GM10266 (cell line): Measurements from ENCODE around the gene SLC27A3.

ENCODE experiments used
- DNase-seq: peaks from one replicate; pipeline ENCODE4 v3.0.0; 2012; ENCODE audit errors: extremely low spot score
- TF ChIP-seq, protein P1 (sequence below): IDR thresholded peaks from 2 replicates; pipeline ENCODE4 v1.5.1; 2012; ENCODE audit warnings: mild to moderate bottlenecking, low read depth; ENCODE audit not compliant: control insufficient read depth, insufficient read depth; ENCODE audit errors: missing control alignments

SLC27A3 gene

DNA sequence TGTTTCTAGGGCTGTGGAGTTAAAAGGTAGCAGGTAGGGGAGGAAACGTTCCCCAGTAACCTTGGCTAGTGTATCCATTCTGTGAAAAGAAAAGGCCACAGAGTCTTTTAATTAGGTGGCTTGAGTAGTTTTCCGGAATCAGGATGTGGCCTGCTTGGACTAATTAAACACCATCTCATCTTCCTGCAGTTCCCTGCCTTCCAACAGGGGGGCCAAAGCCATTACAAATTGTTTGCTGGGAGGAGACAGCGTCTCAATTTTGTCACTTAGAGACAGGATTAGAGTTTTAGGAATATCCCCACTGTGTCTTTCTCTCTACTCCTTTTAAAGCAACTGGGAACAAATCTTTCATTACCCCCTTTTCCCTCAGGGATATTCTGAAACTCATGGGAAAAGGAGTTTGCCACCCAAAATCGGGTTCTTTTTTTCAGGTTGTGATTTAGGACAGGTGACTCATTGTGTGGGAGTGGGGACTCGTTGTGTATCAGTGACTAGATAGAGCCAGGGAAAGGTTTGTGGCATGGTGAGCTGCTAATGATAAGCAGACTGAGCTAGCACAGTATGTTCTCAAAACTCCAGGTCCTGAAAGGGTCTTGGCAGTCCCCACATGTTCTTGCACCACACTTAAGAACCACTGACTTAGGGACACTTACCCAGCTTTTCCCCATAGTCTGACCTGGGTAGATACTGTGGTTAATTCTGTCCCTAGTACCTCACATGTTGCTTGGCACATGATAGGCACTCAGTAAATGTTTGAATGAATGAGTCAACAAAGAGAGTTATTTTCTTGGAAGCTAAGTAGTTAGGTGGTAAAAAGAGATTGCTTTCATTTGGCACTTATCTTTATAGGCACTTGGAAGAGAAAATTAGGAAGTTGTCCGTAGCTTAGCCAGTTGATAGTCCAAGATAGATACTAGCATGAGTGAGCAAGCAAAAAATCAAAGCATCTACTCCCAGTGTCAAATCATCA, 24.9 kb upstream of the SLC27A3 start:
- TF ChIP-seq, protein P1, sequence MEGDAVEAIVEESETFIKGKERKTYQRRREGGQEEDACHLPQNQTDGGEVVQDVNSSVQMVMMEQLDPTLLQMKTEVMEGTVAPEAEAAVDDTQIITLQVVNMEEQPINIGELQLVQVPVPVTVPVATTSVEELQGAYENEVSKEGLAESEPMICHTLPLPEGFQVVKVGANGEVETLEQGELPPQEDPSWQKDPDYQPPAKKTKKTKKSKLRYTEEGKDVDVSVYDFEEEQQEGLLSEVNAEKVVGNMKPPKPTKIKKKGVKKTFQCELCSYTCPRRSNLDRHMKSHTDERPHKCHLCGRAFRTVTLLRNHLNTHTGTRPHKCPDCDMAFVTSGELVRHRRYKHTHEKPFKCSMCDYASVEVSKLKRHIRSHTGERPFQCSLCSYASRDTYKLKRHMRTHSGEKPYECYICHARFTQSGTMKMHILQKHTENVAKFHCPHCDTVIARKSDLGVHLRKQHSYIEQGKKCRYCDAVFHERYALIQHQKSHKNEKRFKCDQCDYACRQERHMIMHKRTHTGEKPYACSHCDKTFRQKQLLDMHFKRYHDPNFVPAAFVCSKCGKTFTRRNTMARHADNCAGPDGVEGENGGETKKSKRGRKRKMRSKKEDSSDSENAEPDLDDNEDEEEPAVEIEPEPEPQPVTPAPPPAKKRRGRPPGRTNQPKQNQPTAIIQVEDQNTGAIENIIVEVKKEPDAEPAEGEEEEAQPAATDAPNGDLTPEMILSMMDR: no peak
- DNase-seq: no peak

DNA sequence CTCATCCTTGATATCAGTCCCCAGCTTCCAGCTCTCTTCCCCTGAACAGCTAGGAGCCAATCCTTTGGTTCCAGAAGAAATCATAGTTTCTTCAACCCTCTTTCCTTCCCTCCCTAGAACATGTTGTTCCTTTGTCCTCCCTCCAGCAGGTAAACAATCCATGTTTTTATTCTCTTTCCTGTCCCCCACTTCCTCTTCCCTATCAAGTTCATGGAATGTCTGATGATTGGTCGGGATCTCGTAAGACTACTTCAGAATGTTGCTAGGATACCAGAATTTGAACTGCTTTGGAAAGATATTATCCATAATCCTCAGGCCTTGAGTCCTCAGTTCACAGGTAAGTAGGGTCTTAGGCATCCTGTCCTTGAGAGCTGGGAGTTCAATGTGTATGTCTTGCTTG, 23.1 kb upstream of the SLC27A3 start:
- TF ChIP-seq, protein P1: no peak
- no peak for DNase-seq

DNA sequence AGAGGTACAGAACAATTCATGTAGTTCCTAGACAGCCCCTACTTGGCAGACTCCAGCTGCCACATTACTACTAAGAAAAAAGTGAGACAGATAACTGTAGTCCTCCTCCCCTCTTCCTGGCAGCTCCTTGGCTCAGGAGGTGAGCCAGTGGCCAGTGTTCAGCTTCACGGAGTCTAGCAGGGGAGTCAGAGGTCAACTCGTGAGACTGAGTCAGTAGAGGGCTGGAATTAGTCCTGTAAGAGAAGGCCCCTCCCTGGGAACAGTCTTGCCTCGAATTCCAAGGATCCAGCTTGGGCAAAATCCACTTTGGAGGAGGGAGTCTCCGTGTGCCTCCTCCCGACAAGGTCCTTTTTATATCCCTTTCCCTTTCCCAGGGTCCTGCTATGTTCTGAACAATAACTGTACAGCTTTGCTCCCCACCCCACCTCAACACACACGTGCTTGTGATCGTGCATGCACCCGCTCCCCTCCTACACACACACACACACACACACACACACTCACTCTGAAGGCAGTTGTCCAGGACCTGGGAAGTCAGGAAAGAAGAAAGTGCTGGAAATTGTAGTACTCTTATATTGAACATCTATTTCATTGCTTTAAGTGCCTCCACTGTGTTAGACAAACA, 22.5 kb upstream of the SLC27A3 start:
- no peak for DNase-seq
- TF ChIP-seq, protein P1: no peak

DNA sequence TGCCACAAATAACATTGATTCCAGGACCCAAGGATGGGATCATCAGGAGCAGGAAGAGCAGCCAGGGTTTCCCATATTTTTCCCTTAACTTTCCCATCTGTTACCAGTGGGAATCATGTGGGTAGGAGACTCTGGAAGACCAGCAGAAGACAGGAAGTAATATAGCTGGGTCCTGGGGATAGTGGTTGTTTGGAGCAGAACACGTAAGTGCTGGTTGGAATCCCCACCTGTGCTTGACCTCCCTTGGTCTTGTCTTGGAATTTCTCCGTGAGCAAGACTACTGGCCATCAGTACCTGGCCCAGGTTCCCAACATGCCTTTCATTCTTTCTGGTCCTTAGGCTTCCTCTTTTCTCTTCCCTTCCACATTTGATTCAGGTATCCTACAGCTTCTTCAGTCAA, 20.9 kb upstream of the SLC27A3 start:
- TF ChIP-seq, protein P1: no peak
- no peak for DNase-seq

DNA sequence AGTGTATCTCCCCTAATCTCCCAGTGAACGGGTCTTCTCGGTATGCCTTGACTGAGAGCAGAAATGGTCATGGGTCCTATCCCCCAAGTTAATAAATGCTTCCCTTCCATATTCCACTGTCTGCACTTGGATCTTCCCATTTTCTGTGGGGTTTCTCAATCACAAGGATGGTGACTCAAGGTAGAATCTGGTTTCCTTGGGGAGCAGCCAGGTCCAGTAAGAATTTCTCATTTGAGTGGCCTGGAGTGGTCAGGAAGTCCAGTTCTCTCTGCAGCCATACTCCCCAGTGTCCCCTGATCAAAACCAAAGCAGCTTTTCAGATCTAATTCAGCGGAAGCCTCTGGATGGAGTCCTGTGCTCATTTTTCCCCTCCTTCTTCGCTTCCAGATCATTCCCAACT, 14.8 kb upstream of the SLC27A3 start:
- TF ChIP-seq, protein P1: no peak

DNA sequence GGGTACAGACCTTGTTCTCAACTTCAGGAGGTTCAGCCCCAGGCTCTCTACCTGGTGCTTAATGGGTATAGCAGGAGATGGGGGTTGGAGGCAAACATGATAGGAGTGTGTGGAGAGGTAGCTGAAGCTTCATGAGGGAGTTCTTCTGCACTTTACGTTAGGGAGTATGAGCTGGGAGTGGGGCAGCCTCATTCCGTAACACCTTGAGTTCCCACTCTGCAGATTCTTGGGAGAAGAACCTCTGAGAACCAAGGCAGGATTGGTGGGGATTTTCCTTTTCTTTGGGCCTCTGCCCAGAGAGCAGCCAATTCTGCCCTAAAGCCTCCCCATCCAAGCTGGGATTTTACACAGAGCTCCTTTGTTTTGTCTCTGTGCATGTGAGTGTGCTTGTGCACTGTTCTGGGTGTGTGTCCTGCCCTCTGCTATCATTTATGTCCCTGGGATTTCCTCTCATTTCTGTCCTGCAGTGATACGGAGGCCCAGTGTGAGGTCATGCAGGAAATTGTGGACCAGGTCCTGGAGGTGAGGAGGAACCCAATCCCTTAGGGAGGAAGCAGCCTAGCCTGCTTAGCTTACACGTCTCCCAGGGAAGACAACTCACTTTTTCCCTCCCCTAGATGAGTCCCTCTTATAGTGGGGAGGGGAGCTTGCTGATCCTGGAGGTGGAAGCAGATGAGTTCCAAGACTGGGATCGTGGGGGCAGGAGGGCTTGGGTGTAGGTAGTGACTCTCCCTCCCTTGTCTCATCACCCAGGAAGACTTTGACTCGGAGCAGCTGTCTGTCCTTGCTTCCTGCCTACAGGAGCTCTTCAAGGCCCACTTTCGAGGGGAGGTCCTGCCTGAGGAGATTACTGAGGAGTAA, 11.6 kb upstream of the SLC27A3 start:
- DNase-seq: no peak

More for the DNA sequence above, 14.8 kb upstream of the SLC27A3 start:
- DNase-seq: no peak

More for the DNA sequence above, 11.6 kb upstream of the SLC27A3 start:
- TF ChIP-seq, protein P1: no peak
